Endothelial cell of umbilical vein (primary cell): ENCODE data around the gene FBXO7. TPM values are rescaled to one million over a fixed set of nuclear protein-coding genes. Genes with fewer than 3 reads are reported as not detected.

ENCODE experiments used
- BruUV-seq: library from RNA; stranded (reverse); fragments of 400-500 nt; replicated peaks from 2 replicates; lab custom pipeline; 2021; lab: Mats Ljungman, UMichigan
- CTCF ChIA-PET: fragments of 300-600, 350-600 bp; sonication (Branson Sonifier 250); formaldehyde crosslinking; loops from one replicate; lab custom pipeline; 2021; ENCODE audit warnings: antibody characterized with exemption, inconsistent platforms; lab: Charles Lee
- POLR2A ChIA-PET: fragments of 300-600, 350-600 bp; sonication (Branson Sonifier 250); formaldehyde crosslinking; loops from one replicate; lab custom pipeline; 2021; ENCODE audit warnings: antibody characterized with exemption, inconsistent platforms; lab: Charles Lee
- DNase-seq: peaks from one replicate; pipeline ENCODE4 v3.0.0-alpha.2; 2011; ENCODE audit warnings: low read depth, low spot score
- FAIRE-seq: peaks from 2 replicates; lab custom pipeline; 2011; peaks lifted over from hg19 to GRCh38; lab: Jason Lieb, UNC
- H2AFZ ChIP-seq: 2 replicates; pipeline ENCODE4 v1.6.0; 2012; ENCODE audit warnings: low read depth, low read length, control low read depth, inconsistent platforms
- H3K27ac ChIP-seq: 2 replicates; pipeline ENCODE4 v1.5.1; 2011; ENCODE audit warnings: low read depth, mild to moderate bottlenecking, control low read depth, low read length, moderate library complexity; ENCODE audit not compliant: insufficient read depth
- H3K27me3 ChIP-seq, 2 experiments: 2 replicates each; pipeline versions ENCODE4 v1.6.0 to v1.6.1; 2011; ENCODE audit warnings: low read length in 2 of 2, mixed read lengths in 1 of 2; ENCODE audit not compliant: control insufficient read depth in 2 of 2, insufficient read depth in 2 of 2
- H3K36me3 ChIP-seq, 2 experiments: 2 replicates in 1 of 2; 3 replicates in 1 of 2; pipeline ENCODE4 v1.5.1; 2011; ENCODE audit warnings: low read length in 2 of 2, mild to moderate bottlenecking in 1 of 2, moderate library complexity in 1 of 2; ENCODE audit not compliant: control insufficient read depth in 2 of 2, insufficient read depth in 2 of 2; ENCODE audit errors: extremely low read depth in 1 of 2
- H3K4me1 ChIP-seq: 3 replicates; pipeline ENCODE4 v1.5.1; 2011; ENCODE audit warnings: mild to moderate bottlenecking, low read length; ENCODE audit not compliant: control insufficient read depth, insufficient read depth; ENCODE audit errors: extremely low read depth
- H3K4me2 ChIP-seq: 2 replicates; pipeline ENCODE4 v1.6.1; 2011; ENCODE audit warnings: low read length, control low read depth, mixed read lengths; ENCODE audit not compliant: insufficient read depth
- H3K4me3 ChIP-seq, 3 experiments: fragments of 200-600 bp in 1 of 3; sonication (generic), shearing (Covaris generic) in 1 of 3; replicated peaks in 1 of 3; 2 replicates each; pipeline ENCODE4 v1.5.1; 2011 to 2016; ENCODE audit warnings: control low read depth in 3 of 3, low read length in 3 of 3, mild to moderate bottlenecking in 2 of 3, inconsistent platforms in 1 of 3, low read depth in 1 of 3, moderate library complexity in 1 of 3; ENCODE audit not compliant: insufficient read depth in 1 of 3
- H3K79me2 ChIP-seq: 2 replicates; pipeline ENCODE4 v1.6.0; 2012; ENCODE audit warnings: low read length, inconsistent platforms; ENCODE audit not compliant: control insufficient read depth, insufficient read depth
- H3K9ac ChIP-seq: replicated peaks from 2 replicates; pipeline ENCODE3; 2011; ENCODE audit warnings: low read length, control low read depth; ENCODE audit not compliant: insufficient read depth; ENCODE audit errors: extremely low read depth
- H3K9me1 ChIP-seq: replicated peaks from 3 replicates; pipeline ENCODE4 v1.6.0; 2011; ENCODE audit warnings: mild to moderate bottlenecking, low read length; ENCODE audit not compliant: control insufficient read depth, insufficient read depth; ENCODE audit errors: extremely low read depth
- H3K9me3 ChIP-seq: replicated peaks from 2 replicates; pipeline ENCODE4 v1.5.1; 2012; ENCODE audit warnings: low read length, inconsistent platforms; ENCODE audit not compliant: control insufficient read depth, insufficient read depth
- H4K20me1 ChIP-seq: replicated peaks from 2 replicates; pipeline ENCODE3; 2011; ENCODE audit warnings: mild to moderate bottlenecking, low read length; ENCODE audit not compliant: control insufficient read depth, insufficient read depth; ENCODE audit errors: extremely low read depth
- CTCF ChIP-seq, 2 donors: IDR thresholded peaks; 1 replicate in 1 of 2; 2 replicates in 1 of 2; pipeline ENCODE4 v1.5.1; 2011; ENCODE audit warnings: low read length in 2 of 2, mild to moderate bottlenecking in 2 of 2, moderate library complexity in 2 of 2, control low read depth in 1 of 2, inconsistent platforms in 1 of 2, low read depth in 1 of 2; ENCODE audit not compliant: insufficient read depth in 1 of 2; ENCODE audit errors: extremely low read depth in 1 of 2
- EZH2 ChIP-seq: IDR thresholded peaks from 2 replicates; pipeline ENCODE4 v1.6.1; 2012; ENCODE audit warnings: borderline replicate concordance, low read depth, mild to moderate bottlenecking, moderate library complexity, low read length, inconsistent platforms; ENCODE audit not compliant: severe bottlenecking
- FOS ChIP-seq: IDR thresholded peaks from 2 replicates; pipeline ENCODE4 v1.6.1; 2011; ENCODE audit warnings: mild to moderate bottlenecking, low read length, moderate library complexity, borderline replicate concordance; ENCODE audit not compliant: insufficient read depth
- GATA2 ChIP-seq: IDR thresholded peaks from 2 replicates; pipeline ENCODE4 v1.7.0; 2011; ENCODE audit warnings: low read depth, mild to moderate bottlenecking, moderate library complexity, mixed read lengths, low read length; ENCODE audit not compliant: insufficient read length, insufficient read depth
- JUN ChIP-seq: IDR thresholded peaks from 2 replicates; pipeline ENCODE4 v1.6.1; 2011; ENCODE audit warnings: borderline replicate concordance, low read depth; ENCODE audit not compliant: insufficient read length, insufficient read depth
- MAX ChIP-seq: IDR thresholded peaks from 2 replicates; pipeline ENCODE4 v1.6.1; 2011; ENCODE audit not compliant: insufficient read depth, insufficient read length
- MYC ChIP-seq: IDR thresholded peaks from one replicate; pipeline ENCODE4 v1.6.1; 2011; ENCODE audit warnings: mild to moderate bottlenecking, low read depth, low read length
- POLR2A ChIP-seq: IDR thresholded peaks from 2 replicates; pipeline ENCODE4 v1.6.1; 2012; ENCODE audit warnings: low read depth, mild to moderate bottlenecking, control low read depth, low read length
- POLR2AphosphoS5 ChIP-seq: IDR thresholded peaks from 2 replicates; pipeline ENCODE4 v1.6.1; 2012; ENCODE audit warnings: low read depth, mild to moderate bottlenecking, control low read depth, low read length, moderate library complexity; ENCODE audit not compliant: insufficient read depth
- dilution Hi-C: fragments of 300-500 bp; cut with MboI; formaldehyde crosslinking; loops from one replicate; pipeline ENCODE4 v1.15.0; 2019; ENCODE audit warnings: low sequenced_read_pairs; ENCODE audit not compliant: extremely low pct_ligation_motif_present
- intact Hi-C: fragments of 100-400 bp; cut with micrococcal nuclease; formaldehyde crosslinking; loops from one replicate; pipeline ENCODE4 v1.10.0; 2022
- polyA plus RNA-seq, 4 experiments: library from polyadenylated mRNA; depleted of rRNA in 3 of 4; stranded (reverse) in 3 of 4; unstranded in 1 of 4; fragments of >200 nt; gene quantifications; 2 replicates each; pipeline versions ENCODE4 v1.2.1 to v1.2.3, GENCODE V29; 2011 to 2012; ENCODE audit warnings: missing spikeins in 1 of 4
- total RNA-seq: library from RNA; stranded (reverse); gene quantifications from 2 replicates; pipeline ENCODE4 v1.2.3, GENCODE V29; 2021

FBXO7 gene
- total and polyA plus RNA-seq, 2 donors (not counting 3 experiments of a cell fraction or from before 2014, with no cell fraction given), result 81.1 to 112 TPM

GRCh38 chr22:32541481-32541880, 66.9 kb downstream of the FBXO7 start:
- FAIRE-seq (no peak), DNase-seq (no peak)
- TF ChIP-seq JUN, result no peak
- TF ChIP-seq MYC, result no peak
- TF ChIP-seq FOS, result no peak
- TF ChIP-seq POLR2AphosphoS5, result no peak
- TF ChIP-seq GATA2, result no peak
- no peak for TF ChIP-seq CTCF (IDR thresholded peaks at IDR 0.05; ENCODE audit: extremely low read depth in 1 of 2, insufficient read depth in 1 of 2, low read depth in 1 of 2, low read length in 2 of 2)
- TF ChIP-seq EZH2, result no peak
- no peak for TF ChIP-seq MAX
- TF ChIP-seq POLR2A, result no peak
- H3K27ac ChIP-seq, result no peak overlapping the region
- BruUV-seq, result no TSS peak
- no peak overlapping the region for H3K9ac ChIP-seq
- no peak overlapping the region for H3K4me2 ChIP-seq
- H3K27me3 ChIP-seq, result no peaks in the 10 kb centered on the region
- CTCF ChIA-PET, result no interaction called here
- POLR2A ChIA-PET, result no interaction called here
- no peaks in the 10 kb centered on the region for H3K36me3 ChIP-seq
- H2AFZ ChIP-seq, result no peak overlapping the region
- H3K4me3 ChIP-seq, result no peak overlapping the region
- H3K4me1 ChIP-seq, result no peaks in the 10 kb centered on the region
- no peaks in the 10 kb centered on the region for H3K79me2 ChIP-seq
- H4K20me1 ChIP-seq, result no peaks in the 10 kb centered on the region
- no peaks in the 10 kb centered on the region for H3K9me1 ChIP-seq
- intact Hi-C loops (no loop called here), dilution Hi-C loops (no loop called here)
- H3K9me3 ChIP-seq, result no peaks in the 10 kb centered on the region
